Kidney (tissue), 14 donors: ENCODE measurements around the gene EIF4E2. TPM values are rescaled to one million over a fixed set of nuclear protein-coding genes. Genes with fewer than 3 reads are reported as not detected.

ENCODE experiments used
- DNase-seq, 5 donors: peaks; one replicate each; pipeline ENCODE4 v3.0.0-alpha.2; 2013 to 2020
- FAIRE-seq: peaks from 2 replicates; lab custom pipeline; 2012; peaks lifted over from hg19 to GRCh38; lab: Jason Lieb, UNC
- H3K27ac ChIP-seq, 2 donors: one replicate each; pipeline ENCODE4 v1.7.0; 2013; ENCODE audit warnings: low read depth in 2 of 2, low read length in 2 of 2, inconsistent platforms in 1 of 2
- H3K27me3 ChIP-seq: one replicate; pipeline ENCODE4 v1.7.1; 2013; ENCODE audit warnings: low read length, inconsistent platforms; ENCODE audit not compliant: control insufficient read depth, insufficient read depth
- H3K36me3 ChIP-seq, 3 donors: one replicate each; pipeline versions ENCODE4 v1.7.0 to v1.7.1; 2013; ENCODE audit warnings: low read length in 3 of 3, control low read depth in 1 of 3, inconsistent platforms in 1 of 3; ENCODE audit not compliant: insufficient read depth in 3 of 3, control insufficient read depth in 2 of 3
- H3K4me1 ChIP-seq, 3 donors: one replicate each; pipeline versions ENCODE4 v1.7.0 to v1.7.1; 2013; ENCODE audit warnings: low read length in 3 of 3, inconsistent platforms in 1 of 3, low read depth in 1 of 3; ENCODE audit not compliant: control insufficient read depth in 2 of 3, insufficient read depth in 2 of 3
- H3K4me3 ChIP-seq, 3 donors: one replicate each; pipeline versions ENCODE4 v1.7.0 to v1.8.1; 2013; ENCODE audit warnings: low read length in 3 of 3, control low read depth in 1 of 3, inconsistent platforms in 1 of 3
- H3K9ac ChIP-seq, 3 donors: one replicate each; pipeline versions ENCODE4 v1.7.0 to v1.7.1; 2013; ENCODE audit warnings: low read length in 3 of 3, control low read depth in 1 of 3, inconsistent platforms in 1 of 3
- H3K9me3 ChIP-seq, 3 donors: one replicate each; pipeline versions ENCODE4 v1.7.0 to v1.7.1; 2013; ENCODE audit warnings: low read length in 3 of 3, control low read depth in 1 of 3, inconsistent platforms in 1 of 3; ENCODE audit not compliant: control insufficient read depth in 2 of 3, insufficient read depth in 1 of 3
- CTCF ChIP-seq: IDR thresholded peaks from 3 replicates; pipeline ENCODE4 v1.5.1; 2012; ENCODE audit warnings: mild to moderate bottlenecking, moderate library complexity, borderline replicate concordance; ENCODE audit not compliant: insufficient read depth; ENCODE audit errors: extremely low read depth
- intact Hi-C: fragments of 100-400 bp; cut with DNase I; formaldehyde crosslinking; loops from one replicate; pipeline ENCODE4 v1.11.1; 2022
- polyA plus RNA-seq: library from polyadenylated mRNA; stranded (reverse); fragments of 350-450 nt; fragmentation: Illumina TruSeq; extraction: RNeasy Lipid Tissue Mini Kit (QIAGEN cat#74804); gene quantifications from one replicate; pipeline ENCODE4 v1.2.3, GENCODE V29; 2014; ENCODE audit warnings: low read depth, low replicate concordance; ENCODE audit not compliant: insufficient read depth
- total RNA-seq: library from RNA; stranded (reverse); fragmentation: NEBNext Ultra II Directional; extraction: Animal tissue kit (Norgen Biotek cat#: 25700); gene quantifications from one replicate; pipeline ENCODE4 v1.2.1, GENCODE V29; 2021
- donor health status: control.
- donor health status: control.
- donor health status: control.
- donor health status: control.
- donor health status: control.
- donor health status: DM: yes; HTN: yes; CAD: no.
- donor health status: Normal renal cell carcinoma (clear cell type).

EIF4E2 gene
- total and polyA plus RNA-seq, 2 donors from 2014 or later, result 78.3 to 79.2 TPM

GRCh38 chr2:232535761-232536530, 14.5 kb upstream of the EIF4E2 start:
- H3K4me3 ChIP-seq, result no peak overlapping the region
- DNase-seq (peak in 1 of 5 donors; percentile 22), FAIRE-seq (no peak)
- H3K9ac ChIP-seq, result no peak overlapping the region
- H3K27me3 ChIP-seq, result no peaks in the 10 kb centered on the region
- H3K36me3 ChIP-seq, result no peaks in the 10 kb centered on the region
- H3K4me1 ChIP-seq, result no peaks in the 10 kb centered on the region
- H3K9me3 ChIP-seq, result peaks cover 0 to 5% (median 0%) of the 10 kb centered on the region in 3 donors
- no peak for TF ChIP-seq CTCF
- intact Hi-C loops, result no loop called here
- no peak overlapping the region for H3K27ac ChIP-seq

- TF ChIP-seq CTCF, result peak; percentile 29
- peak in 2 of 5 donors; percentile 37 to 53 for DNase-seq
- no peaks in the 10 kb centered on the region for H3K36me3 ChIP-seq
- H3K27ac ChIP-seq, result no peak overlapping the region
- intact Hi-C loops, result no loop called here
- H3K4me3 ChIP-seq, result no peak overlapping the region
- H3K9ac ChIP-seq, result no peak overlapping the region
- no peaks in the 10 kb centered on the region for H3K4me1 ChIP-seq
- H3K27me3 ChIP-seq, result no peaks in the 10 kb centered on the region
- H3K9me3 ChIP-seq, result peaks cover 0 to 5% (median 0%) of the 10 kb centered on the region in 3 donors
- FAIRE-seq, result no peak
These were observed 13.4 kb upstream of the EIF4E2 start for GRCh38 chr2:232537079-232537478.

- no peaks in the 10 kb centered on the region for H3K36me3 ChIP-seq
- DNase-seq (peak in 1 of 5 donors; percentile 40), FAIRE-seq (no peak)
- TF ChIP-seq CTCF, result no peak
- peaks cover 0 to 5% (median 0%) of the 10 kb centered on the region in 3 donors for H3K9me3 ChIP-seq
- intact Hi-C loops, result no loop called here
- H3K4me3 ChIP-seq, result no peak overlapping the region
- no peaks in the 10 kb centered on the region for H3K4me1 ChIP-seq
- H3K27me3 ChIP-seq, result no peaks in the 10 kb centered on the region
- no peak overlapping the region for H3K9ac ChIP-seq
- no peak overlapping the region for H3K27ac ChIP-seq
These were observed 13.0 kb upstream of the EIF4E2 start for GRCh38 chr2:232537499-232537898.
